ENCODE measurements around the gene CCDC167. TPM values are rescaled to one million over a fixed set of nuclear protein-coding genes. Genes with fewer than 3 reads are reported as not detected.

The CCDC167 gene
- total and polyA plus RNA-seq, 10 of the 15 experiments (the other 5 are each of a cell fraction or from before 2014, with no cell fraction given): 74.9 to 380 (median 137) TPM

DNA sequence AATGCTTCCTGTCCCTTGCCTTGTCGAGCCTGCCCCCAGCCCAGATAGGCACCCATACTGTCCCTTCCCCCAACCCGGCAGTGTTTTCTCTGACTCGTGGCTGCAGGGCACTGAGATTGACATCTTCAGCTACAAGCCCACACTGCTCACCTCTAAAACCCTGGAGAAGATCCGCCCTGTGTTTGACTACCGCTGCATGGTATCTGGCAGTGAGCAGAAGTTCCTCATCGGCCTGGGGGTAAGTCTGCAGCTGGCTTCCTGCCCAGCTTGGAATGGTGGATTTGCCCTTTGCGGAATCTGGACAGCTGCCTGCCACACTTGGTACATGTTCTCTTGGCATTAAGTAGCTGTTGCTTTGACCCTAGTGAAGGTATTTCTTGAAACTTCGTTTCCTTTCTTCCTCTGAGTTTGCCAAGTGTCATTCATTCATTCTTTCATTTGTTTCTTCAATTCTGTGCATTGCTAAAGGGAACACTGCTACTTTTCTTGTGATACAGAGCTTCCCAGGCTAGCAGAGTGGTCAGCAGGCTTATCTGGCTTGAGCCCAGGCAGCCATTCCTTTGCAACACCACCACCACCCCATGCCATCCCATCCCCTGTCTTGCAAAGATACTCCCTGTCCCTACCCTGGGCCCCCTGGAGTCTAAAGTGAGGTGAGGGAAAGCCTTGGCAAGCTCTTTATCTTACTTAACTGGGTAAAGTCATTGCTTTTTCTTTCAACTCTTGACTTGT is 26.2 kb downstream of the CCDC167 start (continued):
- TF ChIP-seq EP300 (IDR thresholded peaks at IDR 0.05; ENCODE audit: borderline replicate concordance in 1 of 2, control insufficient read depth in 1 of 2, low read depth in 2 of 2, low read length in 2 of 2) (no peak), SP1 (IDR thresholded peaks at IDR 0.05; ENCODE audit: low read depth, low read length) (no peak), SREBF1 (IDR thresholded peaks at IDR 0.05; ENCODE audit: low read length) (no peak), CREB1 (IDR thresholded peaks at IDR 0.05; ENCODE audit: low read depth) (no peak), JUND (IDR thresholded peaks at IDR 0.05; ENCODE audit: low read depth, low read length) (no peak), MYB (IDR thresholded peaks at IDR 0.05; ENCODE audit: borderline replicate concordance, low read depth, low read length) (no peak), BCL11A (IDR thresholded peaks at IDR 0.05; ENCODE audit: low read depth, low read length) (no peak), CBX5 (IDR thresholded peaks at IDR 0.05; ENCODE audit: low read depth) (no peak), SMC3 (IDR thresholded peaks at IDR 0.05; ENCODE audit: borderline replicate concordance, low read length) (no peak), MEF2B (IDR thresholded peaks at IDR 0.05; ENCODE audit: partially characterized antibody, poor library complexity, severe bottlenecking) (no peak)
- TF ChIP-seq, protein P1, sequence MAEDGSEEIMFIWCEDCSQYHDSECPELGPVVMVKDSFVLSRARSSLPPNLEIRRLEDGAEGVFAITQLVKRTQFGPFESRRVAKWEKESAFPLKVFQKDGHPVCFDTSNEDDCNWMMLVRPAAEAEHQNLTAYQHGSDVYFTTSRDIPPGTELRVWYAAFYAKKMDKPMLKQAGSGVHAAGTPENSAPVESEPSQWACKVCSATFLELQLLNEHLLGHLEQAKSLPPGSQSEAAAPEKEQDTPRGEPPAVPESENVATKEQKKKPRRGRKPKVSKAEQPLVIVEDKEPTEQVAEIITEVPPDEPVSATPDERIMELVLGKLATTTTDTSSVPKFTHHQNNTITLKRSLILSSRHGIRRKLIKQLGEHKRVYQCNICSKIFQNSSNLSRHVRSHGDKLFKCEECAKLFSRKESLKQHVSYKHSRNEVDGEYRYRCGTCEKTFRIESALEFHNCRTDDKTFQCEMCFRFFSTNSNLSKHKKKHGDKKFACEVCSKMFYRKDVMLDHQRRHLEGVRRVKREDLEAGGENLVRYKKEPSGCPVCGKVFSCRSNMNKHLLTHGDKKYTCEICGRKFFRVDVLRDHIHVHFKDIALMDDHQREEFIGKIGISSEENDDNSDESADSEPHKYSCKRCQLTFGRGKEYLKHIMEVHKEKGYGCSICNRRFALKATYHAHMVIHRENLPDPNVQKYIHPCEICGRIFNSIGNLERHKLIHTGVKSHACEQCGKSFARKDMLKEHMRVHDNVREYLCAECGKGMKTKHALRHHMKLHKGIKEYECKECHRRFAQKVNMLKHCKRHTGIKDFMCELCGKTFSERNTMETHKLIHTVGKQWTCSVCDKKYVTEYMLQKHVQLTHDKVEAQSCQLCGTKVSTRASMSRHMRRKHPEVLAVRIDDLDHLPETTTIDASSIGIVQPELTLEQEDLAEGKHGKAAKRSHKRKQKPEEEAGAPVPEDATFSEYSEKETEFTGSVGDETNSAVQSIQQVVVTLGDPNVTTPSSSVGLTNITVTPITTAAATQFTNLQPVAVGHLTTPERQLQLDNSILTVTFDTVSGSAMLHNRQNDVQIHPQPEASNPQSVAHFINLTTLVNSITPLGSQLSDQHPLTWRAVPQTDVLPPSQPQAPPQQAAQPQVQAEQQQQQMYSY (CRISPR knock-in tag; IDR thresholded peaks at IDR 0.05): no peak
- TF ChIP-seq, protein P2, sequence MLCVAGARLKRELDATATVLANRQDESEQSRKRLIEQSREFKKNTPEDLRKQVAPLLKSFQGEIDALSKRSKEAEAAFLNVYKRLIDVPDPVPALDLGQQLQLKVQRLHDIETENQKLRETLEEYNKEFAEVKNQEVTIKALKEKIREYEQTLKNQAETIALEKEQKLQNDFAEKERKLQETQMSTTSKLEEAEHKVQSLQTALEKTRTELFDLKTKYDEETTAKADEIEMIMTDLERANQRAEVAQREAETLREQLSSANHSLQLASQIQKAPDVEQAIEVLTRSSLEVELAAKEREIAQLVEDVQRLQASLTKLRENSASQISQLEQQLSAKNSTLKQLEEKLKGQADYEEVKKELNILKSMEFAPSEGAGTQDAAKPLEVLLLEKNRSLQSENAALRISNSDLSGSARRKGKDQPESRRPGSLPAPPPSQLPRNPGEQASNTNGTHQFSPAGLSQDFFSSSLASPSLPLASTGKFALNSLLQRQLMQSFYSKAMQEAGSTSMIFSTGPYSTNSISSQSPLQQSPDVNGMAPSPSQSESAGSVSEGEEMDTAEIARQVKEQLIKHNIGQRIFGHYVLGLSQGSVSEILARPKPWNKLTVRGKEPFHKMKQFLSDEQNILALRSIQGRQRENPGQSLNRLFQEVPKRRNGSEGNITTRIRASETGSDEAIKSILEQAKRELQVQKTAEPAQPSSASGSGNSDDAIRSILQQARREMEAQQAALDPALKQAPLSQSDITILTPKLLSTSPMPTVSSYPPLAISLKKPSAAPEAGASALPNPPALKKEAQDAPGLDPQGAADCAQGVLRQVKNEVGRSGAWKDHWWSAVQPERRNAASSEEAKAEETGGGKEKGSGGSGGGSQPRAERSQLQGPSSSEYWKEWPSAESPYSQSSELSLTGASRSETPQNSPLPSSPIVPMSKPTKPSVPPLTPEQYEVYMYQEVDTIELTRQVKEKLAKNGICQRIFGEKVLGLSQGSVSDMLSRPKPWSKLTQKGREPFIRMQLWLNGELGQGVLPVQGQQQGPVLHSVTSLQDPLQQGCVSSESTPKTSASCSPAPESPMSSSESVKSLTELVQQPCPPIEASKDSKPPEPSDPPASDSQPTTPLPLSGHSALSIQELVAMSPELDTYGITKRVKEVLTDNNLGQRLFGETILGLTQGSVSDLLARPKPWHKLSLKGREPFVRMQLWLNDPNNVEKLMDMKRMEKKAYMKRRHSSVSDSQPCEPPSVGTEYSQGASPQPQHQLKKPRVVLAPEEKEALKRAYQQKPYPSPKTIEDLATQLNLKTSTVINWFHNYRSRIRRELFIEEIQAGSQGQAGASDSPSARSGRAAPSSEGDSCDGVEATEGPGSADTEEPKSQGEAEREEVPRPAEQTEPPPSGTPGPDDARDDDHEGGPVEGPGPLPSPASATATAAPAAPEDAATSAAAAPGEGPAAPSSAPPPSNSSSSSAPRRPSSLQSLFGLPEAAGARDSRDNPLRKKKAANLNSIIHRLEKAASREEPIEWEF (IDR thresholded peaks at IDR 0.05; ENCODE audit: insufficient replicate concordance, low read depth, low read length): no peak
